NCI-H128 (cell line): Measurements from ENCODE around the gene ORC1.
"Not testable (repeated sequence)": the region's sequence is repeated elsewhere in the genome, so short reads cannot be mapped to it uniquely, and the experiment has no call there.

Experiments
- DNase-seq: peaks from one replicate; lab custom pipeline; 2025; ENCODE audit not compliant: unreplicated experiment; lab: John Stamatoyannopoulos, UW

ORC1 gene

GRCh38 chr1:52386458-52386857 lies 17.8 kb downstream of the ORC1 start:
- DNase-seq: no peak

- no peak for DNase-seq
Measured at GRCh38 chr1:52385376-52385775, 18.8 kb downstream of the ORC1 start.

GRCh38 chr1:52369851-52370250 lies 34.4 kb downstream of the ORC1 start:
- not testable (repeated sequence) for DNase-seq

GRCh38 chr1:52368383-52369172 lies 35.6 kb downstream of the ORC1 start:
- peak; percentile 65 for DNase-seq

- no peak for DNase-seq
Measured at GRCh38 chr1:52367272-52367671, 37.0 kb downstream of the ORC1 start.

- DNase-seq: no peak
Measured at GRCh38 chr1:52366517-52366827, 37.8 kb downstream of the ORC1 start.

GRCh38 chr1:52365746-52366516 lies 38.3 kb downstream of the ORC1 start, which contains the start of gene CC2D1B:
Gene CC2D1B, minus strand, starts transcription at chr1:52366205. Its CDS starts 1,585 bp downstream, at chr1:52364620.
- DNase-seq: peak; percentile 98

GRCh38 chr1:52365071-52365745 lies 39.0 kb downstream of the ORC1 start:
- DNase-seq: no peak

- no peak for DNase-seq
Measured at GRCh38 chr1:52364235-52364839, 39.9 kb downstream of the ORC1 start.

- DNase-seq: no peak
Measured at GRCh38 chr1:52360595-52360968, 43.6 kb downstream of the ORC1 start.

- DNase-seq: no peak
Measured at GRCh38 chr1:52359676-52360594, 44.3 kb downstream of the ORC1 start.

GRCh38 chr1:52358851-52359497 lies 45.2 kb downstream of the ORC1 start:
- DNase-seq: no peak

GRCh38 chr1:52357397-52357796 lies 46.8 kb downstream of the ORC1 start:
- DNase-seq: no peak

GRCh38 chr1:52356818-52357355 lies 47.3 kb downstream of the ORC1 start:
- no peak for DNase-seq

- no peak for DNase-seq
Measured at GRCh38 chr1:52355847-52356505, 48.2 kb downstream of the ORC1 start.

- DNase-seq: no peak
Measured at GRCh38 chr1:52355436-52355835, 48.8 kb downstream of the ORC1 start.

GRCh38 chr1:52352690-52353089 lies 51.5 kb downstream of the ORC1 start:
- DNase-seq: no peak

GRCh38 chr1:52348704-52349300 lies 55.4 kb downstream of the ORC1 start:
- DNase-seq: no peak

- no peak for DNase-seq
Measured at GRCh38 chr1:52346653-52347052, 57.6 kb downstream of the ORC1 start.
